Nephron (organoid): ENCODE results near the gene JADE1.

Experiments used
- H3K27ac Mint-ChIP-seq, 3 experiments: 2 replicates each; pipeline ENCODE4 v1.8.0; 2020; ENCODE audit warnings: mixed read lengths in 3 of 3, mild to moderate bottlenecking in 2 of 3, moderate library complexity in 1 of 3
- H3K27me3 Mint-ChIP-seq: 2 replicates; pipeline ENCODE4 v1.8.0; 2021; ENCODE audit warnings: low read depth, mild to moderate bottlenecking, moderate library complexity, mixed read lengths
- H3K36me3 Mint-ChIP-seq: 2 replicates; pipeline ENCODE4 v1.8.0; 2020; ENCODE audit warnings: low read depth, mixed read lengths
- H3K4me1 Mint-ChIP-seq: 2 replicates; pipeline ENCODE4 v1.8.0; 2020; ENCODE audit warnings: mixed read lengths
- H3K4me3 Mint-ChIP-seq, 3 experiments: 2 replicates each; pipeline ENCODE4 v1.8.0; 2020; ENCODE audit warnings: mild to moderate bottlenecking in 3 of 3, mixed read lengths in 3 of 3, moderate library complexity in 2 of 3
- H3K9me3 Mint-ChIP-seq: 2 replicates; pipeline ENCODE4 v1.8.0; 2020; ENCODE audit warnings: mixed read lengths
- CTCF ChIP-seq, 3 experiments: fragments of 200-600 bp; sonication (generic); IDR thresholded peaks; one replicate each; pipeline ENCODE4 v1.5.0; 2021; ENCODE audit warnings: antibody characterized with exemption in 3 of 3; ENCODE audit not compliant: unreplicated experiment in 3 of 3

Gene JADE1

GRCh38 chr4:128802680-128803628 is 6.5 kb upstream of the JADE1 start:
- Mint-ChIP-seq H3K4me3 (no peak overlapping the region), H3K27me3 (peaks cover 5% of the 10 kb centered on the region), H3K9me3 (no peaks in the 10 kb centered on the region), H3K36me3 (no peaks in the 10 kb centered on the region), H3K27ac (no peak overlapping the region), H3K4me1 (peaks cover 5% of the 10 kb centered on the region)
- no peak for TF ChIP-seq CTCF (IDR thresholded peaks at IDR 0.05; ENCODE audit: unreplicated experiment in 3 of 3)

GRCh38 chr4:128803783-128804182 is 5.7 kb upstream of the JADE1 start:
- Mint-ChIP-seq H3K27ac (no peak overlapping the region), H3K36me3 (no peaks in the 10 kb centered on the region), H3K9me3 (no peaks in the 10 kb centered on the region), H3K4me3 (no peak overlapping the region), H3K27me3 (peaks cover 5% of the 10 kb centered on the region), H3K4me1 (peaks cover 6% of the 10 kb centered on the region)
- TF ChIP-seq CTCF (IDR thresholded peaks at IDR 0.05; ENCODE audit: unreplicated experiment in 3 of 3), result no peak

- H3K36me3 Mint-ChIP-seq, result no peaks in the 10 kb centered on the region
- H3K9me3 Mint-ChIP-seq, result no peaks in the 10 kb centered on the region
- H3K27me3 Mint-ChIP-seq, result peaks cover 5% of the 10 kb centered on the region
- no peak for TF ChIP-seq CTCF (IDR thresholded peaks at IDR 0.05; ENCODE audit: unreplicated experiment in 3 of 3)
- H3K4me3 Mint-ChIP-seq, result peak overlapping the region; percentile 92 to 95 (median 94)
- H3K4me1 Mint-ChIP-seq, result peaks cover 17% of the 10 kb centered on the region
- peak overlapping the region; percentile 91 to 97 (median 96) for H3K27ac Mint-ChIP-seq
Measured at GRCh38 chr4:128810331-128810870, 901 bp downstream of the JADE1 start.

- H3K36me3 Mint-ChIP-seq, result no peaks in the 10 kb centered on the region
- no peaks in the 10 kb centered on the region for H3K9me3 Mint-ChIP-seq
- peaks cover 17% of the 10 kb centered on the region for H3K4me1 Mint-ChIP-seq
- H3K27me3 Mint-ChIP-seq, result peaks cover 5% of the 10 kb centered on the region
- H3K4me3 Mint-ChIP-seq, result peak overlapping the region; percentile 92 to 95 (median 94)
- peak overlapping the region; percentile 91 to 97 (median 96) for H3K27ac Mint-ChIP-seq
- TF ChIP-seq CTCF (IDR thresholded peaks at IDR 0.05; ENCODE audit: unreplicated experiment in 3 of 3), result no peak
Measured at GRCh38 chr4:128810871-128811570, 1.5 kb downstream of the JADE1 start.

GRCh38 chr4:128811571-128812441 is 2.3 kb downstream of the JADE1 start:
- H3K27me3 Mint-ChIP-seq, result peaks cover 5% of the 10 kb centered on the region
- H3K4me3 Mint-ChIP-seq, result peak overlapping the region; percentile 87 to 95 (median 94)
- TF ChIP-seq CTCF (IDR thresholded peaks at IDR 0.05; ENCODE audit: unreplicated experiment in 3 of 3), result no peak
- peaks cover 17% of the 10 kb centered on the region for H3K4me1 Mint-ChIP-seq
- H3K27ac Mint-ChIP-seq, result peak overlapping the region in 2 of 3 experiments; percentile 37 to 82
- H3K9me3 Mint-ChIP-seq, result no peaks in the 10 kb centered on the region
- no peaks in the 10 kb centered on the region for H3K36me3 Mint-ChIP-seq
